Panc1 (cell line): ENCODE results near the gene PTPRK.

Experiments
- POLR2AphosphoS5 ChIP-seq: IDR thresholded peaks from 2 replicates; pipeline ENCODE4 v1.6.1; 2012; ENCODE audit warnings: mild to moderate bottlenecking, low read depth, low read length, moderate library complexity
- SIN3A ChIP-seq: IDR thresholded peaks from 2 replicates; pipeline ENCODE4 v1.6.1; 2012; ENCODE audit warnings: low read depth, mild to moderate bottlenecking, low read length, moderate library complexity, borderline replicate concordance; ENCODE audit not compliant: insufficient read depth
- TF ChIP-seq, protein P1 (sequence below): fragments of 450-650 bp; IDR thresholded peaks from 2 replicates; pipeline ENCODE4 v1.5.1; 2017; ENCODE audit warnings: mild to moderate bottlenecking
- TF ChIP-seq, protein P2 (sequence below), 2 experiments: IDR thresholded peaks; 2 replicates each; pipeline ENCODE4 v1.6.1; 2011 to 2012; ENCODE audit warnings: low read depth in 2 of 2, control low read depth in 1 of 2, low read length in 1 of 2, mild to moderate bottlenecking in 1 of 2, moderate library complexity in 1 of 2; ENCODE audit not compliant: insufficient read depth in 1 of 2

DNA sequence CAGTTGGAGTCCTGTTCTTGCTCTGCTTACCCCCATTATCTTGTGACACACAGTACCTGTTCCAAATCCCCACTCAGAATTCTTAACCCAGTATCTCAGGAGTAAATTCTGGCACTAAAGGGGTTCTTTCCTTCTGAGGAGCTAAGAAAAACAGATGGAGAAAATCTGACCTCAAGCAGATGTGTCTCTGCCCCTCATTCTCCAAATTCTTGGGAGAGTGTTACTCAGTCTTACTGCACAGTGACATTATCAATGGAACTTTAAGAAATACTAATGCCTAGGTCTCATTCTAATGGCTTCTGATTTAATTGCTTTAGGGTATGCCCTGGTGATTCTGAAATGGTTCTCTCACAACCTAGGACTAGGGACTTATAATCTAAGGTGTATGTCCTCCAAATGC, 40.6 kb upstream of the PTPRK start:
- TF ChIP-seq SIN3A: no peak
- TF ChIP-seq, protein P1, sequence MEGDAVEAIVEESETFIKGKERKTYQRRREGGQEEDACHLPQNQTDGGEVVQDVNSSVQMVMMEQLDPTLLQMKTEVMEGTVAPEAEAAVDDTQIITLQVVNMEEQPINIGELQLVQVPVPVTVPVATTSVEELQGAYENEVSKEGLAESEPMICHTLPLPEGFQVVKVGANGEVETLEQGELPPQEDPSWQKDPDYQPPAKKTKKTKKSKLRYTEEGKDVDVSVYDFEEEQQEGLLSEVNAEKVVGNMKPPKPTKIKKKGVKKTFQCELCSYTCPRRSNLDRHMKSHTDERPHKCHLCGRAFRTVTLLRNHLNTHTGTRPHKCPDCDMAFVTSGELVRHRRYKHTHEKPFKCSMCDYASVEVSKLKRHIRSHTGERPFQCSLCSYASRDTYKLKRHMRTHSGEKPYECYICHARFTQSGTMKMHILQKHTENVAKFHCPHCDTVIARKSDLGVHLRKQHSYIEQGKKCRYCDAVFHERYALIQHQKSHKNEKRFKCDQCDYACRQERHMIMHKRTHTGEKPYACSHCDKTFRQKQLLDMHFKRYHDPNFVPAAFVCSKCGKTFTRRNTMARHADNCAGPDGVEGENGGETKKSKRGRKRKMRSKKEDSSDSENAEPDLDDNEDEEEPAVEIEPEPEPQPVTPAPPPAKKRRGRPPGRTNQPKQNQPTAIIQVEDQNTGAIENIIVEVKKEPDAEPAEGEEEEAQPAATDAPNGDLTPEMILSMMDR: no peak
- TF ChIP-seq, protein P2, sequence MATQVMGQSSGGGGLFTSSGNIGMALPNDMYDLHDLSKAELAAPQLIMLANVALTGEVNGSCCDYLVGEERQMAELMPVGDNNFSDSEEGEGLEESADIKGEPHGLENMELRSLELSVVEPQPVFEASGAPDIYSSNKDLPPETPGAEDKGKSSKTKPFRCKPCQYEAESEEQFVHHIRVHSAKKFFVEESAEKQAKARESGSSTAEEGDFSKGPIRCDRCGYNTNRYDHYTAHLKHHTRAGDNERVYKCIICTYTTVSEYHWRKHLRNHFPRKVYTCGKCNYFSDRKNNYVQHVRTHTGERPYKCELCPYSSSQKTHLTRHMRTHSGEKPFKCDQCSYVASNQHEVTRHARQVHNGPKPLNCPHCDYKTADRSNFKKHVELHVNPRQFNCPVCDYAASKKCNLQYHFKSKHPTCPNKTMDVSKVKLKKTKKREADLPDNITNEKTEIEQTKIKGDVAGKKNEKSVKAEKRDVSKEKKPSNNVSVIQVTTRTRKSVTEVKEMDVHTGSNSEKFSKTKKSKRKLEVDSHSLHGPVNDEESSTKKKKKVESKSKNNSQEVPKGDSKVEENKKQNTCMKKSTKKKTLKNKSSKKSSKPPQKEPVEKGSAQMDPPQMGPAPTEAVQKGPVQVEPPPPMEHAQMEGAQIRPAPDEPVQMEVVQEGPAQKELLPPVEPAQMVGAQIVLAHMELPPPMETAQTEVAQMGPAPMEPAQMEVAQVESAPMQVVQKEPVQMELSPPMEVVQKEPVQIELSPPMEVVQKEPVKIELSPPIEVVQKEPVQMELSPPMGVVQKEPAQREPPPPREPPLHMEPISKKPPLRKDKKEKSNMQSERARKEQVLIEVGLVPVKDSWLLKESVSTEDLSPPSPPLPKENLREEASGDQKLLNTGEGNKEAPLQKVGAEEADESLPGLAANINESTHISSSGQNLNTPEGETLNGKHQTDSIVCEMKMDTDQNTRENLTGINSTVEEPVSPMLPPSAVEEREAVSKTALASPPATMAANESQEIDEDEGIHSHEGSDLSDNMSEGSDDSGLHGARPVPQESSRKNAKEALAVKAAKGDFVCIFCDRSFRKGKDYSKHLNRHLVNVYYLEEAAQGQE (IDR thresholded peaks at IDR 0.05; ENCODE audit: insufficient read depth in 1 of 2, low read depth in 2 of 2, low read length in 1 of 2): no peak
- no peak for TF ChIP-seq POLR2AphosphoS5
